ENCODE data around the gene ZC3H4. TPM values are rescaled to one million over a fixed set of nuclear protein-coding genes. Genes with fewer than 3 reads are reported as not detected.

ZC3H4 gene
- total and polyA plus RNA-seq, 10 of the 15 experiments (the other 5 are each of a cell fraction or from before 2014, with no cell fraction given): 5.1 to 86.3 (median 15.5) TPM

- H4K20me1 ChIP-seq (ENCODE audit: control insufficient read depth, insufficient read depth): peaks cover 4% of the 10 kb centered on the region
- H3K4me1 ChIP-seq (ENCODE audit: control insufficient read depth, insufficient read depth, low read length): no peaks in the 10 kb centered on the region
- no peak overlapping the region for H3K9ac ChIP-seq (ENCODE audit: control insufficient read depth, insufficient read depth, low read length)
- DNase-seq (ENCODE audit: low read depth, low spot score) (no peak), ATAC-seq (no peak), FAIRE-seq (no peak)
- intact Hi-C loops (cut with micrococcal nuclease; ENCODE audit: unreplicated experiment): no loop called here
- CTCF ChIA-PET: no interaction called here
- TF ChIP-seq NR2F1 (conservative IDR thresholded peaks at IDR 0.05) (no peak), ZSCAN29 (IDR thresholded peaks at IDR 0.05) (no peak), USF2 (IDR thresholded peaks at IDR 0.05; ENCODE audit: borderline replicate concordance, low read depth, low read length) (no peak), HSF1 (IDR thresholded peaks at IDR 0.05; ENCODE audit: low read depth, low read length) (no peak), KLF5 (IDR thresholded peaks at IDR 0.05; ENCODE audit: partially characterized antibody) (no peak), BMI1 (IDR thresholded peaks at IDR 0.05; ENCODE audit: borderline replicate concordance) (no peak), NRF1 (conservative IDR thresholded peaks at IDR 0.05; ENCODE audit: low read depth, low read length) (no peak), ZNF24 (IDR thresholded peaks at IDR 0.05) (no peak), TCF7 (IDR thresholded peaks at IDR 0.05; ENCODE audit: borderline replicate concordance) (no peak), MLLT1 (IDR thresholded peaks at IDR 0.05) (no peak)
- 84% methylated on average over 15 of the region's 15 CpGs for WGBS (ENCODE audit: insufficient coverage, insufficient replicate concordance, low lambda C conversion rate, missing lambda C conversion rate)
- SMC1A ChIA-PET (ENCODE audit: uncharacterized antibody, unreplicated experiment): no interaction called here
- no peak overlapping the region for H3K27ac ChIP-seq (ENCODE audit: control insufficient read depth, insufficient read depth)
- no peak overlapping the region for H3K4me2 ChIP-seq (ENCODE audit: control insufficient read depth, insufficient read depth)
- H3K36me3 ChIP-seq (ENCODE audit: control insufficient read depth in 2 of 2, insufficient read depth in 2 of 2, low read length in 1 of 2): peaks cover 30 to 70% of the 10 kb centered on the region in 2 experiments
- no peak overlapping the region for H2AFZ ChIP-seq (ENCODE audit: control insufficient read depth, low read depth, low read length)
- in situ Hi-C loops (cut with MboI): no loop called here
- H3K4me3 ChIP-seq: no peak overlapping the region
- no peaks in the 10 kb centered on the region for H3K27me3 ChIP-seq (replicated peaks in 1 of 2; ENCODE audit: control insufficient read depth in 2 of 2, insufficient read depth in 2 of 2, low read length in 1 of 2)
- RAD21 ChIA-PET (ENCODE audit: unreplicated experiment): no interaction called here
- H3K79me2 ChIP-seq (ENCODE audit: control insufficient read depth, insufficient read depth, low read length): no peaks in the 10 kb centered on the region
- POLR2A ChIA-PET: interaction anchor here (0.6 kb wide), 1 partner anchor 128 kb away, joined by 6 read pairs; no protein-coding TSS in a partner anchor
- no peaks in the 10 kb centered on the region for H3K9me3 ChIP-seq (replicated peaks; ENCODE audit: control insufficient read depth, insufficient read depth, low read length)
- BruUV-seq (replicated peaks): no TSS peak
Measured at GRCh38 chr19:47069795-47070194, 43.8 kb downstream of the ZC3H4 start.

Data from GM12878 (cell line).